HCEC 1CT (cell line): Measurements from ENCODE around the gene MSX1.

Experiments used
- DNase-seq: peaks from one replicate; pipeline ENCODE4 v3.0.0-alpha.2; 2017

The MSX1 gene

GRCh38 chr4:4842476-4843441 lies 16.7 kb upstream of the MSX1 start:
- DNase-seq = no peak

- no peak for DNase-seq
Observed at GRCh38 chr4:4843635-4844291, 15.7 kb upstream of the MSX1 start.

- DNase-seq = no peak
Observed at GRCh38 chr4:4845027-4845426, 14.4 kb upstream of the MSX1 start.

GRCh38 chr4:4847011-4847410 lies 12.5 kb upstream of the MSX1 start:
- no peak for DNase-seq

- no peak for DNase-seq
Observed at GRCh38 chr4:4848540-4848939, 10.9 kb upstream of the MSX1 start.

- DNase-seq = no peak
Observed at GRCh38 chr4:4849106-4849505, 10.4 kb upstream of the MSX1 start.

- no peak for DNase-seq
Observed at GRCh38 chr4:4849524-4850193, 9.8 kb upstream of the MSX1 start.

GRCh38 chr4:4851081-4851480 lies 8.4 kb upstream of the MSX1 start:
- DNase-seq = no peak

- DNase-seq = no peak
Observed at GRCh38 chr4:4851906-4852305, 7.6 kb upstream of the MSX1 start.

GRCh38 chr4:4852591-4853362 lies 6.7 kb upstream of the MSX1 start:
- peak; percentile 17 for DNase-seq

GRCh38 chr4:4853371-4853823 lies 6.1 kb upstream of the MSX1 start:
- no peak for DNase-seq

GRCh38 chr4:4853921-4854648 lies 5.4 kb upstream of the MSX1 start:
- DNase-seq = no peak

GRCh38 chr4:4854649-4855295 lies 4.7 kb upstream of the MSX1 start:
- no peak for DNase-seq

GRCh38 chr4:4855301-4856070 lies 4.0 kb upstream of the MSX1 start:
- DNase-seq = no peak

GRCh38 chr4:4856071-4857000 lies 3.1 kb upstream of the MSX1 start:
- no peak for DNase-seq

GRCh38 chr4:4857001-4857808 lies 2.3 kb upstream of the MSX1 start:
- DNase-seq = no peak

GRCh38 chr4:4857809-4858508 lies 1.5 kb upstream of the MSX1 start:
- no peak for DNase-seq
